HUES6 (cell line): ENCODE results near the gene CYP26B1.

ENCODE experiments used
- H3K27ac ChIP-seq: 2 replicates; pipeline ENCODE4 v1.7.0; 2013; ENCODE audit warnings: low read depth, mild to moderate bottlenecking, low read length, inconsistent platforms
- H3K27me3 ChIP-seq: 2 replicates; pipeline ENCODE4 v1.6.1; 2013; ENCODE audit warnings: low read length; ENCODE audit not compliant: control insufficient read depth, insufficient read depth
- H3K36me3 ChIP-seq: 2 replicates; pipeline ENCODE4 v1.6.1; 2013; ENCODE audit warnings: low read length; ENCODE audit not compliant: control insufficient read depth, insufficient read depth
- H3K4me1 ChIP-seq: 2 replicates; pipeline ENCODE4 v1.6.1; 2013; ENCODE audit warnings: low read length; ENCODE audit not compliant: control insufficient read depth, insufficient read depth
- H3K4me3 ChIP-seq: 2 replicates; pipeline ENCODE4 v1.5.1; 2013; ENCODE audit warnings: low read depth, low read length
- H3K9ac ChIP-seq: one replicate; pipeline ENCODE4 v1.6.1; 2013; ENCODE audit warnings: mild to moderate bottlenecking, low read length
- H3K9me3 ChIP-seq: 2 replicates; pipeline ENCODE4 v1.6.1; 2013; ENCODE audit warnings: low read depth, low read length; ENCODE audit not compliant: control insufficient read depth, insufficient read depth

The CYP26B1 gene

GRCh38 chr2:72140621-72140960 lies 7.1 kb downstream of the CYP26B1 start:
- Histone ChIP-seq H3K27me3 (peaks cover 79% of the 10 kb centered on the region), H3K9me3 (no peaks in the 10 kb centered on the region), H3K4me1 (peaks cover 32% of the 10 kb centered on the region), H3K36me3 (no peaks in the 10 kb centered on the region), H3K27ac (no peak overlapping the region), H3K4me3 (no peak overlapping the region), H3K9ac (no peak overlapping the region)

- no peak overlapping the region for H3K27ac ChIP-seq
- no peaks in the 10 kb centered on the region for H3K36me3 ChIP-seq
- H3K9ac ChIP-seq: no peak overlapping the region
- H3K9me3 ChIP-seq: no peaks in the 10 kb centered on the region
- H3K4me3 ChIP-seq: no peak overlapping the region
- H3K4me1 ChIP-seq: peaks cover 32% of the 10 kb centered on the region
- peaks cover 74% of the 10 kb centered on the region for H3K27me3 ChIP-seq
Observed at GRCh38 chr2:72139874-72140620, 7.6 kb downstream of the CYP26B1 start.

GRCh38 chr2:72139471-72139873 lies 8.2 kb downstream of the CYP26B1 start:
- Histone ChIP-seq H3K27ac (no peak overlapping the region), H3K4me3 (no peak overlapping the region), H3K36me3 (no peaks in the 10 kb centered on the region), H3K9ac (no peak overlapping the region), H3K4me1 (peaks cover 32% of the 10 kb centered on the region), H3K27me3 (peaks cover 68% of the 10 kb centered on the region), H3K9me3 (no peaks in the 10 kb centered on the region)

- H3K9me3 ChIP-seq: no peaks in the 10 kb centered on the region
- peaks cover 63% of the 10 kb centered on the region for H3K27me3 ChIP-seq
- no peak overlapping the region for H3K27ac ChIP-seq
- H3K9ac ChIP-seq: no peak overlapping the region
- H3K4me3 ChIP-seq: no peak overlapping the region
- peaks cover 29% of the 10 kb centered on the region for H3K4me1 ChIP-seq
- H3K36me3 ChIP-seq: no peaks in the 10 kb centered on the region
Observed at GRCh38 chr2:72138921-72139381, 8.7 kb downstream of the CYP26B1 start.

DNA sequence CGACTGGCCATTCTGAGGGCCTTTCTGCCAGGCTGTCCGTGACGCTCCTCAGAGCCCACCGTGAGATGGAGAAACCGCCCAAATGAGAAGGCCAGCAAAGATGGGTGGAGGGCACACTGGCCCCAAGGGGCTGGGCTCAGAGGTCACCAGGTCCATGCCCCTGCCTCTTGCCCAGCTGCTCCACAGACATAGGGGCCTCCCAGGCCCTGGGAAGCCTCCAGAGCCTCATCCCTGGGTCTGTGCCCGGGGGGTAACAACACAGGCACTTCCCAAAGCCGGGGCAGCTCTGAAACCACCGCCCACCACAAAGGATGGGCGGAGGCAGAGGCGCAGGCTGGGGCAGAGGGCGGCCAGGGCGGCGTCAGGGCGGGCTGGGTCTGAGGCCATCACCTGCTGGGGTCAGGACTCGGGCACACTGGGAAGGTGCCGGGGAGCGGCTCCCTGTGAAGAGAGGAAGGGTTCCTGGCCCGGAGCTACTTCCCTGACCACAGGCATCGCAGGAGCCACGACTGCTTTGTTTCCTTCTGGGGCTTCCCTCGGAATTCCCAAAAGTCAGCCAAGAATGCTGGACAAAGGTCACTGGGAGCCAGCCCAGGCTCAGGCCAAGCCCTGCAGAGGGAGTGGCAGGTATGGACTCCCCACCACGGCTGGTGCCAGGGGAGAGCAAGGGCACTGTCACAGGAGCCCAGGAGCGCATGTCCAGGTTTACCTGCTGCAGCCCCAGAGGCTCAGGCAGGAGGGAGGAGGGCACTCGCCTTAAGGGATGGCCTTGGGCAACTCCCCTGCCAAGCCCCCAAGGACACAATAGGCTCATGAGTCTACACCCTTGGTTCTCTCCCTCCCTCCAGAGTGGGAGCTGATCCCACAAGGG lies 9.4 kb downstream of the CYP26B1 start:
- H3K9ac ChIP-seq: no peak overlapping the region
- no peak overlapping the region for H3K27ac ChIP-seq
- H3K36me3 ChIP-seq: no peaks in the 10 kb centered on the region

DNA sequence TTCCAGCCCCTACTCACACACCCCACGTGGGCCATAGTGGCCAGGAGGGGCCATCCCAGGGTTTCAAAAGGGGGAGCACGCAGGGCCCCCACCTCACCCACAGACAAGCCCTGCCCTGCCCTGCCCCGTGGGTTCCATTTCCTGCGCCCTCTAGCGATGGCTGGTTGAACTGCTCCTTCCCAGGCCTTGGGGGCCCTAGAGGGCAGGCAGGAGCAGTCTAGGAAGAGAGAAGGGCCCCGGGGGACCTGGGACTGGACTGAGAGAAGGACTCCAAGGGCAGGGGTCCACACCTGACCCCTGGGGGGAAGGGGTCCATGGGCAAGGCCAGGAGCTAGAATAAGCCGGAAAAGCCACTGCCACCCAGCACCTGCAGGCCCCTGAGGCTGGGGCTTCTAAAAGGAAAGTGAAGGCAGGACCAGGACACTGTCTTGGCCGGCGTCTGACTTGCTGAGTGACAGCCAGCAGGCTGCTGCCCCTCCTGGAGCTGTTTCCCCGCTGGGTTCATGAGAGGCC lies 10.1 kb downstream of the CYP26B1 start:
- no peaks in the 10 kb centered on the region for H3K9me3 ChIP-seq
- no peak overlapping the region for H3K4me3 ChIP-seq
- peaks cover 17% of the 10 kb centered on the region for H3K4me1 ChIP-seq
- no peaks in the 10 kb centered on the region for H3K36me3 ChIP-seq
- H3K27me3 ChIP-seq: peaks cover 49% of the 10 kb centered on the region
- no peak overlapping the region for H3K27ac ChIP-seq
- H3K9ac ChIP-seq: no peak overlapping the region

More for the DNA sequence above, 9.4 kb downstream of the CYP26B1 start:
- Histone ChIP-seq H3K9me3 (no peaks in the 10 kb centered on the region), H3K4me1 (peaks cover 22% of the 10 kb centered on the region), H3K27me3 (peaks cover 56% of the 10 kb centered on the region), H3K4me3 (no peak overlapping the region)

DNA sequence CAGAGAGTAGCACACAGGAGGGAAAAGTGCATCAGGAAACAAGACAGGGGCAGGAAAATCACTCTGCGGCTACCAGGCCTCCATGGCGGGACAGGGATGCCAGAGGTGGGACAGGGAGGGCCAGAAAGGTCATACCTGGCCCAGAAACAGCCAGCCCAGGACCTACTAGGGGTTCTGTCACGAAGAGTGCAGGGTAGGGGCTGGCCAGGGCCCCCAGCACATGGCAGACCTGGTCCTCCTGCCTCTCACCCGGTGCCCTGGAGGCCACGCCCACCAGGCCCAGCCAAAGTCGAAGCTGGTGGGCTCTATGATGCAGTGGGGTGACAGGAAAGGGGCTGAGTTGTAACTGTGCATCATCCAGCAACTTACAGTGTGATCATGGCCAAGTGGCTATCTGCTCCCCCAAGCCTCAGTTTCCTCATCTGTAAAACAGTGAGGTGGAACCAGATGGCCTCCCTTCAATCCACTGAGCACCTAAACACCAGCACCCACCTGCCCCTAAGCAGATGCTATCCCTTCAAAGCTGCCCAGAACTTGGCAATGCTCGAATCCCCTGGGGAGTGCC lies 10.6 kb downstream of the CYP26B1 start:
- no peaks in the 10 kb centered on the region for H3K9me3 ChIP-seq
- no peak overlapping the region for H3K9ac ChIP-seq
- peaks cover 12% of the 10 kb centered on the region; the same call in 1 of the 2 replicates for H3K4me1 ChIP-seq
- H3K27me3 ChIP-seq: peaks cover 44% of the 10 kb centered on the region
- no peaks in the 10 kb centered on the region for H3K36me3 ChIP-seq
- no peak overlapping the region for H3K27ac ChIP-seq
- no peak overlapping the region for H3K4me3 ChIP-seq

DNA sequence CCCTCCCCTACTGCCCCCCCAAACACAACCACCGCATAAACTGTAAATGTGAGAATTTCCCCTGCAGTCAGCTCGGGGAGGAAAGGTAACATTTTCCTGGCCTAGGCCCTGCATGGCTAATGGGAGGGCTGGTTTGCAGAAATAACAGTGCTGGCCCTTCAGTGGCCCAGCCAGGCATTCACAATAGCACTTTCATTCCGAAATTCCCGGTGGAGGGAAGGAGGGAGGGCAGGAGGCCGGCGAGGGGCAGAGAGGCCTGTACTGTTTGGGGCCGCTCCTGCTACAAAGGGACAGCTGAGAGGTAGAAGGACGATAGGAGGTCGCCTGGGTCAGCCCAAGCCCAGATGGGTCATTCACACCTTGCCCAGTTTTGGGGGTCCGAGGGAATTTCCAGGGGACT lies 11.3 kb downstream of the CYP26B1 start:
- no peak overlapping the region for H3K27ac ChIP-seq
- H3K36me3 ChIP-seq: no peaks in the 10 kb centered on the region
- peaks cover 42% of the 10 kb centered on the region for H3K27me3 ChIP-seq
- no peak overlapping the region for H3K4me3 ChIP-seq
- H3K9me3 ChIP-seq: no peaks in the 10 kb centered on the region
- peaks cover 16% of the 10 kb centered on the region; the same call in 1 of the 2 replicates for H3K4me1 ChIP-seq
- no peak overlapping the region for H3K9ac ChIP-seq

GRCh38 chr2:72135921-72136320 lies 11.7 kb downstream of the CYP26B1 start:
- Histone ChIP-seq H3K27me3 (peaks cover 40% of the 10 kb centered on the region), H3K9ac (no peak overlapping the region), H3K4me3 (no peak overlapping the region), H3K27ac (no peak overlapping the region), H3K36me3 (no peaks in the 10 kb centered on the region), H3K4me1 (peaks cover 19% of the 10 kb centered on the region), H3K9me3 (no peaks in the 10 kb centered on the region)

DNA sequence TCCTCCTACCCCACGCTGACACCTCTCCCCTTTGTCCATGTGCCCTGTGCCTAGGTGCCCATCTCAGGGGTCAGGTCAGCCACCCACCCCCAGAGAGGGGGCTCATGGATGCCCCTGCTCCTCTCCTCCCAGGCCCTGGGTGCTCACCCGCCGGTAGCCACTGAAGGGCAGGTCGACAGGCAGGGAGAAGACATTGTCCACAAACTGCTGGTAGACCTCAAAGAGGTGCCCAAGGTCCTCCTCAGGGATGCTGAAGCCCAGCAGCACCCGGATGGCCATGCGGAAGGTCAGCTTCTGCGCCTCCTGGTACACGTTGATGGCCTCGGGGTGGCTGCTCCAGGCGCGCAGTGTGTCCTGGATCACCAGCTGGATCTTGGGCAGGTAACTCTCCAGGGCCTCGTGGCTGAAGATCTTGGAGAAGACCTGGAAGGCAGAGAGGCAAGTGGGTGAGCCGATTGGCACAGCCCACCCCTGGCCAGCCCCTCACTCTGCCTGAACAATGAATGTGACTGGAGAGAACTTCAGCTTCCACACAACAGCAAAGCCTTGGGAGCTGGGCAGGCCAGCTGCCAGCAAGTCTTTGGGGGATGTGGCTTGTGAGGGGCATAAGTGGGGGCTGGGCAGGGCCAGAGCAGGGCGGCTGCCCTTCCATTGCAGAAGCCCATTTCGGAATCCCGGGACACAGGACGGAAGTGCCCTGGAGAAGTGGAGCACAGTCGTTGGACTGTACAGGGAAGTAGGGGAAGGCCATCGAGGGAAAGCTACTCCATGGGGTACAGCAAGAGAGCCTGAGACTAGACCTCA lies 12.5 kb downstream of the CYP26B1 start:
- Histone ChIP-seq H3K9ac (no peak overlapping the region), H3K27me3 (peaks cover 34% of the 10 kb centered on the region), H3K9me3 (no peaks in the 10 kb centered on the region), H3K36me3 (no peaks in the 10 kb centered on the region), H3K27ac (no peak overlapping the region), H3K4me3 (no peak overlapping the region), H3K4me1 (peaks cover 26% of the 10 kb centered on the region)
